GM19239 (cell line): ENCODE measurements around the gene NCKAP5.
"Not testable (repeated sequence)": the region's sequence is repeated elsewhere in the genome, so short reads cannot be mapped to it uniquely, and the experiment has no call there.

Experiments used
- DNase-seq: peaks from one replicate; pipeline ENCODE4 v3.0.0; 2011; ENCODE audit warnings: low spot score; ENCODE audit not compliant: insufficient read length
- FAIRE-seq: peaks from 2 replicates; lab custom pipeline; 2011; peaks lifted over from hg19 to GRCh38; lab: Jason Lieb, UNC

Gene NCKAP5

DNA sequence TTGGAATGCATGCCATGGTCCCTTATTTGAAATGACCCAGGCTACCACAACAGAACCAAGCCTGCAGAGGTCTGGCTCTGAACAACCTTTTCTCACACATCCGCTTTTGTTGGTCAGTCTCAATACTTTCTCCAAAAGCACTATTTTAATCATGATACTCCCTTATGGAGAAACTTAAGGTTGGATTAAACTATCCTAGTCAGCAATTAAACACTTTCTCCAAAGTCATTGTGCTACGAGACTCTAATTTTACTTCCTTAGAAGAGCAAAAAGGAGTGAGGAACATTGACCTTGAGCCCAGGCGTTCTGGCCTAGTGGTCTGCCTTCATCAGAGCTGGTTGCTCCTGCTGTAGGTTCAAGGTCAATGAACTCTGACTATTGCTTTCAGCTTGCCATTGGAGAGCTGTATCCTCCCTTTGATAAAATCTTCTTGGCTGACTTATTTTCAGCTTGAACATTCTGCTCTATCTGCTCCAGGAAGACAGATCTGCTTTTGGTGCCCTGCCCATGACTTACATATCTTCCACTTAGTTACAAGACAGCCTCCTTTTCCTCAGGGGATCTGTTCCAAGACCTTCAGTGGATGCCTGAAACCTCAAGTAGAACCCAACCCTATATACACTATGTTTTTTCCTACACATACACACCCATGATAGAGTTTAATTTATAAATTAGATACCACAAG lies 91.2 kb downstream of the NCKAP5 start:
- FAIRE-seq, result no peak
- DNase-seq, result no peak

DNA sequence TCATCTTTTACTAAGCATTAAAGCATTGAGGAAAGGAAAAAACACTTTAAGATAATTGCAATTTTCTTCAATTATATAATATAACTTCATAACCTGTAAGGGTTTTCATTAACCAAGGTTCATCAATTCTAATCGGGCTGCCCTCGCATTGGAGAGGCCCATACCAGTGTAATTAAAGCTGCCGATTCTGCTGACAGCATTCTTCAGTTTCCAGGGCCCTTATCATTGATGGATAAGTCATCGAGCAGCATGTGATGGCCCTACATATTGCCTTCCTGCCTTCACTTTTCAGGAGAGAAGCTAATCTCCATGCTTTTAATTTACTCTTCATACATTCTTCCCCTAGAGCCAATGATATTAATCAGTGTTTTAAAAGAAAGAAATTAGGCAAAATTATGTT lies 92.0 kb downstream of the NCKAP5 start:
- FAIRE-seq (no peak), DNase-seq (no peak)

GRCh38 chr2:133475610-133476009 lies 92.7 kb downstream of the NCKAP5 start:
- no peak for DNase-seq
- FAIRE-seq, result no peak

DNA sequence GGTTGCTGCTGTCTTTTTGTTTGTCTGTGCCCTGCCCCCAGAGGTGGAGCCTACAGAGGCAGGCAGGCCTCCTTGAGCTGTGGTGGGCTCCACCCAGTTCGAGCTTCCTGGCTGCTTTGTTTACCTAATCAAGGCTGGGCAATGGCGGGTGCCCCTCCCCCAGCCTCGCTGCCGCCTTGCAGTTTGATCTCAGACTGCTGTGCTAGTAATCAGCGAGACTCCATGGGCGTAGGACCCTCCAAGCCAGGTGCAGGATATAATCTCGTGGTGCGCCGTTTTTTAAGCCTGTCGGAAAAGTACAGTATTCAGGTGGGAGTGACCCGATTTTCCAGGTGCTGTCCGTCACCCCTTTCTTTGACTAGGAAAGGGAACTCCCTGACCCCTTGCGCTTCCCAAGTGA lies 97.8 kb downstream of the NCKAP5 start:
- not testable (repeated sequence) for DNase-seq, FAIRE-seq

DNA sequence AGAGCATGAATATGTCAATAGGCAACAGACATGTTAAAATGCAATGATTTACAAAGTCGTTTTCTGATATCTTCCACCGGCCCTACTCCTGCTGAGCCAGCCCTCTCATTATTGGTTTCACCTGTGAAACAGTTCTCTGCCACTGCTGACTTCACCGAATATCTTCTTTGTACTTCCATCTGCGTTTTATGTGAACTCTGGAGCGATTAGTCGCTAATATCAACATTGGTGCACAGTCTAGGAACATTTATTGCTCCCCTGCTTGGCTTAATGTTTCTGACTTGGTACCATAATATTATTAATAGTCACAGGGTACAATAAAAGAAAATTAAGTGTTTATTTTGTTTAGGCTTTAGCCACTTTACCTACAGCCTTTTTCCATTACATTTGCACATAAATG lies 105.5 kb downstream of the NCKAP5 start:
- DNase-seq, result no peak
- FAIRE-seq, result no peak

- DNase-seq (no peak), FAIRE-seq (no peak)
Observed at GRCh38 chr2:133461484-133461883, 106.8 kb downstream of the NCKAP5 start.

- FAIRE-seq (no peak), DNase-seq (no peak)
Observed at GRCh38 chr2:133459590-133459989, 108.7 kb downstream of the NCKAP5 start.

DNA sequence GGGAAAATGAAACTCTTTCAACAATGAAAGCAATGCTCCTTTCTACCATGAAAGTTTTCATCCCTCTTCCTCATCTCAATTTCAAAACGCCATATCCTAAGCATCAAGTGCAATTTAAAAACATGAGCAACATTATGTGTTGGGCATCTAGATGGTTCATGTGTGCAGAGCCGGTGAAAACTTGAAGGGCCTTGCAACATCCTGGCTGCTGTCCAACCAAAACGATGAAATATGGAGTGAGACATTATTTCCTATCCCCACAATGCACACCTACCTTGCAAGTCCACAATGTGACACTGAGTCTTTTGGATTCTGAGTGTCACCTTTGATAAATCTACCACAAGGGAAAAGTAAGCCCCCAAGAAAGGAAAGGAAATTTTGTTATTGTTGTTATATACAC lies 110.0 kb downstream of the NCKAP5 start:
- DNase-seq, result no peak
- FAIRE-seq, result no peak

GRCh38 chr2:133457861-133458260 lies 110.4 kb downstream of the NCKAP5 start:
- no peak for DNase-seq
- no peak for FAIRE-seq

GRCh38 chr2:133456971-133457370 lies 111.3 kb downstream of the NCKAP5 start:
- FAIRE-seq, result no peak
- DNase-seq, result no peak

DNA sequence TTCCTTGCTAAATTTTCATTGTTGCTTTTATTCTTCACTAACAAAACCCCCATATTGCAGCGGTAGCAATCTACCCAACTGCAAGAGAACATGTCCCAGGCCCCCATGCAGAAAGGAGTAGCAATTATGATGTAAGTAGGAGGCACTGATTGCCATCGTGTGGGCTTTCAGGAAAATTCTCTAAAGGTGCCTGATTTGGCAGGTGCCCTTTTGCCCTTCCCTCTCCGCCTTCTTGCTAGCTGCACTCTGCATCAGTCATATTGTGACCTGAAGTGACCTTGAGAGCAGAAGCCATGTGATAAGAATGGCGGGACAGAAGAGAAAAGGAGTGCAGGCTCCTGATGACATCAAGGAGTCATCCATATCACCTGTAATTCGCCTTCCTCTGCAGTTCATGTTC lies 112.1 kb downstream of the NCKAP5 start:
- DNase-seq, result no peak
- FAIRE-seq, result no peak

DNA sequence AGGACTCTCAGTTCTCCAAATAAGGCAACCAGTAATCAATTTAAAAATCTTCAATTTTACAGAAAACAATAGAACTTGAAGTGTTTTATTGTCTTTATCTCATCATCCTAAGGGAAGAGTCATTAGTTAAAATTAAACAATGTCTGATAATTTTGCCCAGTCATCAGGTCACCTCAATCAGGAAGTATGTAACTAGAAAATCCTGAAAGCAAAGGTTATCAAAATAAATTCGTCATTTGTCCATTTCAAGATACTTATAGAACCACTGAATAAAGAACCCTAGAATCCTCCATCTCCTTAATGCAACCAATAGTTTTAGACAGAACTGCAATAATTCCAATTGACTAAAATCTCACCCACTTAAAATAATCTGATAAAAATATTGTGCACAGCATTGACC lies 115.2 kb downstream of the NCKAP5 start:
- FAIRE-seq (no peak), DNase-seq (no peak)

GRCh38 chr2:133452583-133452982 lies 115.7 kb downstream of the NCKAP5 start:
- FAIRE-seq, result no peak
- no peak for DNase-seq

GRCh38 chr2:133452146-133452545 lies 116.1 kb downstream of the NCKAP5 start:
- DNase-seq, result no peak
- no peak for FAIRE-seq

DNA sequence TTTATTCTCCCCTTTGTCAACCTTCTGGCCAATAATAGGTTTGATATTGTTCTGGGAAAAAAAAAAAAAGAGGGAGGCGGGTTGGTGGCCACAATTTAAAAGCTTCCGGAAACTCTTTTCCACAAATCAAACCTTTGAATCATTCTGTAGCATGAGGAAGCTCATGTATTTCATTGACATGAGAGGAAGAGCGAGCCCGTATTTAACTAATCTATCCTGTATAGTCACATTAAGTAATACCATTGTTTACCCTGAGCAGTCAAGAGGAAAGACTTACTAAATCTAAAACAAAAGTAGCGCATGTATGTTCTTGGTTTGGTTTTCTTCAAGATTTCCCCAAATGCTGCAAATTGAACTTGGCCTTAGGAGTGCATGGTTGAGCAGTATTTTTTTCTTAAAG lies 120.1 kb downstream of the NCKAP5 start:
- FAIRE-seq, result no peak
- no peak for DNase-seq

GRCh38 chr2:133447303-133447702 lies 121.0 kb downstream of the NCKAP5 start:
- DNase-seq, result no peak
- no peak for FAIRE-seq

- DNase-seq (no peak), FAIRE-seq (no peak)
Observed at GRCh38 chr2:133444465-133444864, 123.8 kb downstream of the NCKAP5 start.

GRCh38 chr2:133442393-133442792 lies 125.9 kb downstream of the NCKAP5 start:
- no peak for DNase-seq
- FAIRE-seq, result no peak

DNA sequence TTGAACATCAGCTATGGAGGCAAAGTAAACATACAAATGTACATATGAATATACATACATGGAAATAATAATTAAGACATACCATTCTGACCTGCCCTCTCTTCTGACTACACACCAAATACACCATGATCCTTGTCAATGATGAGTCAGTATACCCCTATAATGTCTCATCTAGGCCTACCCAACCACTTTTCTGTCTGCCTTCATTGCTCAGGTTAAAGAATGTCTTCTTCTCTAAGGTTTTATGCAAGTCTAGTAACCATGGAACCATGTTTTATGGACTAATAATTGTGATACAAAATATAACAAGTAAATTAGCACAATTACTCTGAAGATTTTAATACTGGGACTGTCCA lies 128.7 kb downstream of the NCKAP5 start:
- DNase-seq (no peak), FAIRE-seq (no peak)

DNA sequence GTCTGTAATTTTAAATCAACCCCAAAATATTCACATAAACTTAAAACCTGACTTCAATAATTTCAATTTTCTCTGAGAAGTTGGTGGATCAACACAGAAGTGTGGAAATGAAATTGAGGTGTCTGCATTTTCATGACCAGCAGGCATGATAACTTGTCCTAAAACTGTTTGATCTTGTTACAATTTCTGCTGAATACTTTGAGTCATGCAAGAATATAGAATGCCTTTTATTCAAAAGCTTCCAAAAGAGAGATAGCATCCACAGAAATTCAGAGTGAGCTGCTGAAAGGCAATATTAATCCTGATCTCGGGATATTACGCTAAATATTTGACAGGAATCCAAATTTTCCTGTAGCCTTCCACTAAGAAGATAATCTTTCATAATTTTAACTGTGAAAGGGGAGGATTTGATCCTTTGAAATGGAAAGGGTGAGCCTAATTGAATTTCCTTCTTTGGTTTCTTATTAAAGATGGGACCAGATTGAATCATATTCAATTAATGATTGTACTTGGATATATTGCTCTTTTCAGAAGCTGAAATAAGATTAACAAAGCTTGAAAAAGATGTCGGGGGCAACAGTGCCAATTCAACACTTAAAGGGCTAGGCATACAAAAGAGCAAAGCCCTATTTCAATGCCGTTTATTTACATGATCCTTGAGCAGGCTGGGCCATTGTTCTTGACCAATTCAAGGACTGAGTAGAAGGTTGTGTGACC lies 129.3 kb downstream of the NCKAP5 start:
- DNase-seq, result no peak
- FAIRE-seq, result no peak

GRCh38 chr2:133438026-133438425 lies 130.2 kb downstream of the NCKAP5 start:
- FAIRE-seq (no peak), DNase-seq (no peak)

GRCh38 chr2:133437492-133437891 lies 130.8 kb downstream of the NCKAP5 start:
- no peak for DNase-seq
- FAIRE-seq, result no peak
